ENCODE measurements around the gene WNT8A. TPM values are rescaled to one million over a fixed set of nuclear protein-coding genes. Genes with fewer than 3 reads are reported as not detected.
A peak's percentile ranks its signal among the peaks of the same experiment; 100 is the strongest.

The WNT8A gene
- total RNA-seq, 1 experiment from 2014 or later = not detected

- in situ Hi-C loops (cut with HindIII; ENCODE audit: low pct_unique_long_range_greater_than_20kb, low sequenced_read_pairs) = no loop called here
- DNase-seq (ENCODE audit: low read depth) = peak; percentile 23
These were observed 6.7 kb upstream of the WNT8A start for GRCh38 chr5:138077064-138077696.

- in situ Hi-C loops (cut with HindIII; ENCODE audit: low pct_unique_long_range_greater_than_20kb, low sequenced_read_pairs) = no loop called here
- DNase-seq (ENCODE audit: low read depth) = no peak
These were observed 5.7 kb upstream of the WNT8A start for GRCh38 chr5:138078006-138078643.

GRCh38 chr5:138082033-138082432, 1.8 kb upstream of the WNT8A start:
- in situ Hi-C loops (cut with HindIII; ENCODE audit: low pct_unique_long_range_greater_than_20kb, low sequenced_read_pairs) = no loop called here
- DNase-seq (ENCODE audit: low read depth) = no peak

- in situ Hi-C loops (cut with HindIII; ENCODE audit: low pct_unique_long_range_greater_than_20kb, low sequenced_read_pairs) = no loop called here
- DNase-seq (ENCODE audit: low read depth) = no peak
These were observed 7.9 kb downstream of the WNT8A start for GRCh38 chr5:138091685-138092084.

GRCh38 chr5:138092301-138092700, 8.5 kb downstream of the WNT8A start:
- in situ Hi-C loops (cut with HindIII; ENCODE audit: low pct_unique_long_range_greater_than_20kb, low sequenced_read_pairs) = no loop called here
- no peak for DNase-seq (ENCODE audit: low read depth)

GRCh38 chr5:138093036-138093435, 9.2 kb downstream of the WNT8A start:
- in situ Hi-C loops (cut with HindIII; ENCODE audit: low pct_unique_long_range_greater_than_20kb, low sequenced_read_pairs) = no loop called here
- DNase-seq (ENCODE audit: low read depth) = no peak

GRCh38 chr5:138095100-138095907, 11.5 kb downstream of the WNT8A start:
- in situ Hi-C loops (cut with HindIII; ENCODE audit: low pct_unique_long_range_greater_than_20kb, low sequenced_read_pairs) = no loop called here
- DNase-seq (ENCODE audit: low read depth) = no peak

GRCh38 chr5:138096363-138096762, 12.5 kb downstream of the WNT8A start:
- in situ Hi-C loops (cut with HindIII; ENCODE audit: low pct_unique_long_range_greater_than_20kb, low sequenced_read_pairs) = no loop called here

GRCh38 chr5:138096997-138097828, 13.4 kb downstream of the WNT8A start:
- DNase-seq (ENCODE audit: low read depth) = no peak
- in situ Hi-C loops (cut with HindIII; ENCODE audit: low pct_unique_long_range_greater_than_20kb, low sequenced_read_pairs) = no loop called here

More at GRCh38 chr5:138096363-138096762, 12.5 kb downstream of the WNT8A start:
- DNase-seq (ENCODE audit: low read depth) = no peak

GRCh38 chr5:138102454-138103318, 18.9 kb downstream of the WNT8A start:
- in situ Hi-C loops (cut with HindIII; ENCODE audit: low pct_unique_long_range_greater_than_20kb, low sequenced_read_pairs) = no loop called here
- DNase-seq (ENCODE audit: low read depth) = no peak

- in situ Hi-C loops (cut with HindIII; ENCODE audit: low pct_unique_long_range_greater_than_20kb, low sequenced_read_pairs) = no loop called here
- DNase-seq (ENCODE audit: low read depth) = no peak
These were observed 19.4 kb downstream of the WNT8A start for GRCh38 chr5:138103319-138103637.

- no peak for DNase-seq (ENCODE audit: low read depth)
- in situ Hi-C loops (cut with HindIII; ENCODE audit: low pct_unique_long_range_greater_than_20kb, low sequenced_read_pairs) = no loop called here
These were observed 21.9 kb downstream of the WNT8A start for GRCh38 chr5:138105709-138106108.

- no peak for DNase-seq (ENCODE audit: low read depth)
- in situ Hi-C loops (cut with HindIII; ENCODE audit: low pct_unique_long_range_greater_than_20kb, low sequenced_read_pairs) = no loop called here
These were observed 23.4 kb downstream of the WNT8A start for GRCh38 chr5:138107213-138107612.

- in situ Hi-C loops (cut with HindIII; ENCODE audit: low pct_unique_long_range_greater_than_20kb, low sequenced_read_pairs) = no loop called here
- DNase-seq (ENCODE audit: low read depth) = peak; percentile 16
These were observed 25.8 kb downstream of the WNT8A start for GRCh38 chr5:138109463-138110265.

GRCh38 chr5:138110266-138110963, 26.6 kb downstream of the WNT8A start:
- in situ Hi-C loops (cut with HindIII; ENCODE audit: low pct_unique_long_range_greater_than_20kb, low sequenced_read_pairs) = no loop called here
- DNase-seq (ENCODE audit: low read depth) = no peak

- in situ Hi-C loops (cut with HindIII; ENCODE audit: low pct_unique_long_range_greater_than_20kb, low sequenced_read_pairs) = no loop called here
- no peak for DNase-seq (ENCODE audit: low read depth)
These were observed 27.3 kb downstream of the WNT8A start for GRCh38 chr5:138111181-138111580.
